ENCODE results near the gene PHPT1.

GRCh38 chr9:136825295-136826187, 23.7 kb upstream of the PHPT1 start:
- no peak for TF ChIP-seq CTCF (conservative IDR thresholded peaks at IDR 0.05; ENCODE audit: low read depth, low read length)
- no peak for TF ChIP-seq EZH2 (IDR thresholded peaks at IDR 0.05; ENCODE audit: borderline replicate concordance, low read depth, low read length, poor library complexity, severe bottlenecking)
